Karpas-422 (cell line): ENCODE results near the gene TMCC2. TPM values are rescaled to one million over a fixed set of nuclear protein-coding genes. Genes with fewer than 3 reads are reported as not detected.
"Not testable (repeated sequence)": the region's sequence is repeated elsewhere in the genome, so short reads cannot be mapped to it uniquely, and the experiment has no call there.

ENCODE experiments used
- DNase-seq: peaks from one replicate; pipeline ENCODE4 v3.0.0-alpha.2; 2015
- H2AFZ ChIP-seq: fragments of 200-600 bp; sonication (generic); 2 replicates; pipeline ENCODE4 v1.6.1; 2014; ENCODE audit warnings: antibody characterized with exemption, low read length, mixed read lengths
- H3K27ac ChIP-seq: fragments of 200-600 bp; sonication (generic); 2 replicates; pipeline ENCODE4 v1.5.1; 2014; ENCODE audit warnings: mild to moderate bottlenecking, low read length, moderate library complexity
- H3K27me3 ChIP-seq: fragments of 200-600 bp; sonication (generic); 2 replicates; pipeline ENCODE4 v1.6.1; 2014; ENCODE audit warnings: low read length, mixed read lengths
- H3K36me3 ChIP-seq: fragments of 200-600 bp; sonication (generic); 2 replicates; pipeline ENCODE4 v1.6.1; 2014; ENCODE audit warnings: low read length, mixed read lengths; ENCODE audit not compliant: insufficient read depth
- H3K4me1 ChIP-seq: fragments of 200-600 bp; sonication (generic); 2 replicates; pipeline ENCODE4 v1.6.1; 2014; ENCODE audit warnings: mild to moderate bottlenecking, low read length, mixed read lengths
- H3K4me2 ChIP-seq: fragments of 200-600 bp; sonication (generic); 2 replicates; pipeline ENCODE4 v1.6.1; 2014; ENCODE audit warnings: low read length, low read depth, mild to moderate bottlenecking; ENCODE audit not compliant: poor library complexity, severe bottlenecking
- H3K4me3 ChIP-seq: fragments of 200-600 bp; sonication (generic); 2 replicates; pipeline ENCODE4 v1.5.1; 2014; ENCODE audit warnings: mild to moderate bottlenecking, antibody characterized with exemption, low read length, mixed read lengths
- H3K79me2 ChIP-seq: fragments of 200-600 bp; sonication (generic); 2 replicates; pipeline ENCODE4 v1.6.1; 2014; ENCODE audit warnings: mild to moderate bottlenecking, low read length, mixed read lengths
- H3K9ac ChIP-seq: fragments of 200-600 bp; sonication (generic); 2 replicates; pipeline ENCODE4 v1.6.0; 2014; ENCODE audit warnings: low read length
- H3K9me2 ChIP-seq: fragments of 200-600 bp; sonication (generic), shearing (Covaris generic); replicated peaks from 2 replicates; pipeline ENCODE4 v1.6.0; 2014; ENCODE audit warnings: mild to moderate bottlenecking, low read length, moderate library complexity; ENCODE audit not compliant: insufficient read depth
- H3K9me3 ChIP-seq: fragments of 300-700, 200-600 bp; sonication (generic); 2 replicates; pipeline ENCODE4 v1.6.1; 2014; ENCODE audit warnings: low read length, mixed read lengths
- H4K20me1 ChIP-seq: fragments of 200-600 bp; sonication (generic); 2 replicates; pipeline ENCODE4 v1.6.1; 2014; ENCODE audit warnings: mild to moderate bottlenecking, antibody characterized with exemption, low read length, low read depth; ENCODE audit not compliant: insufficient read depth
- total RNA-seq: library from RNA; depleted of rRNA; stranded (reverse); fragments of >200 nt; shearing (Covaris generic); gene quantifications from 2 replicates; pipeline ENCODE4 v1.2.3, GENCODE V29; 2014; ENCODE audit warnings: low replicate concordance

TMCC2 gene
- total RNA-seq, 1 experiment from 2014 or later, result 0.89 TPM

GRCh38 chr1:205230982-205231381 is 3.2 kb downstream of the TMCC2 start:
- Histone ChIP-seq H4K20me1 (no peaks in the 10 kb centered on the region), H3K9me3 (no peaks in the 10 kb centered on the region), H3K4me2 (no peak overlapping the region), H3K9ac (no peak overlapping the region), H2AFZ (no peak overlapping the region), H3K9me2 (no peaks in the 10 kb centered on the region), H3K27me3 (no peaks in the 10 kb centered on the region), H3K4me1 (peaks cover 30% of the 10 kb centered on the region), H3K27ac (no peak overlapping the region), H3K36me3 (no peaks in the 10 kb centered on the region), H3K4me3 (no peak overlapping the region), H3K79me2 (no peaks in the 10 kb centered on the region)
- DNase-seq, result no peak

- Histone ChIP-seq H3K4me2 (no peak overlapping the region), H4K20me1 (no peaks in the 10 kb centered on the region), H3K4me3 (no peak overlapping the region)
Observed at GRCh38 chr1:205232127-205232820, 4.5 kb downstream of the TMCC2 start.

GRCh38 chr1:205232945-205233397 is 5.2 kb downstream of the TMCC2 start:
- DNase-seq, result no peak
- no peaks in the 10 kb centered on the region for H3K9me2 ChIP-seq
- H3K4me1 ChIP-seq, result peaks cover 15% of the 10 kb centered on the region
- H3K27ac ChIP-seq, result no peak overlapping the region
- no peak overlapping the region for H3K9ac ChIP-seq
- no peaks in the 10 kb centered on the region for H3K27me3 ChIP-seq
- no peaks in the 10 kb centered on the region for H3K9me3 ChIP-seq
- no peak overlapping the region for H2AFZ ChIP-seq
- H3K36me3 ChIP-seq, result no peaks in the 10 kb centered on the region
- H4K20me1 ChIP-seq, result no peaks in the 10 kb centered on the region
- no peak overlapping the region for H3K4me2 ChIP-seq
- H3K4me3 ChIP-seq, result no peak overlapping the region
- H3K79me2 ChIP-seq, result no peaks in the 10 kb centered on the region

More at GRCh38 chr1:205232127-205232820, 4.5 kb downstream of the TMCC2 start:
- H3K27me3 ChIP-seq, result no peaks in the 10 kb centered on the region
- H2AFZ ChIP-seq, result no peak overlapping the region
- no peak for DNase-seq
- H3K4me1 ChIP-seq, result peaks cover 19% of the 10 kb centered on the region
- no peaks in the 10 kb centered on the region for H3K79me2 ChIP-seq
- H3K36me3 ChIP-seq, result no peaks in the 10 kb centered on the region
- H3K27ac ChIP-seq, result no peak overlapping the region
- no peaks in the 10 kb centered on the region for H3K9me2 ChIP-seq
- no peak overlapping the region for H3K9ac ChIP-seq
- no peaks in the 10 kb centered on the region for H3K9me3 ChIP-seq

- not testable (repeated sequence) for H4K20me1 ChIP-seq, H3K27ac ChIP-seq, H3K27me3 ChIP-seq, H3K4me2 ChIP-seq, DNase-seq, H3K9me2 ChIP-seq, H3K36me3 ChIP-seq, H3K79me2 ChIP-seq, H3K9me3 ChIP-seq, H3K9ac ChIP-seq, H2AFZ ChIP-seq, H3K4me3 ChIP-seq
- peaks cover 11% of the 10 kb centered on the region for H3K4me1 ChIP-seq
Observed at GRCh38 chr1:205233986-205234385, 6.2 kb downstream of the TMCC2 start.

- Histone ChIP-seq H3K9me3 (no peaks in the 10 kb centered on the region), H3K27me3 (no peaks in the 10 kb centered on the region), H3K27ac (no peak overlapping the region), H3K9me2 (no peaks in the 10 kb centered on the region), H3K4me1 (peaks cover 6% of the 10 kb centered on the region), H3K36me3 (no peaks in the 10 kb centered on the region), H4K20me1 (no peaks in the 10 kb centered on the region), H3K4me2 (no peak overlapping the region), H3K4me3 (no peak overlapping the region), H3K79me2 (no peaks in the 10 kb centered on the region), H3K9ac (no peak overlapping the region), H2AFZ (no peak overlapping the region)
- no peak for DNase-seq
Observed at GRCh38 chr1:205235951-205236350, 8.2 kb downstream of the TMCC2 start.

GRCh38 chr1:205236526-205236925 is 8.8 kb downstream of the TMCC2 start:
- Histone ChIP-seq H3K4me3 (no peak overlapping the region), H4K20me1 (no peaks in the 10 kb centered on the region), H3K4me2 (no peak overlapping the region), H3K27me3 (no peaks in the 10 kb centered on the region), H3K9me3 (no peaks in the 10 kb centered on the region), H3K36me3 (no peaks in the 10 kb centered on the region), H2AFZ (no peak overlapping the region), H3K9ac (no peak overlapping the region), H3K4me1 (peaks cover 6% of the 10 kb centered on the region), H3K27ac (no peak overlapping the region), H3K9me2 (no peaks in the 10 kb centered on the region), H3K79me2 (no peaks in the 10 kb centered on the region)
- DNase-seq, result no peak

GRCh38 chr1:205236951-205237475 is 9.3 kb downstream of the TMCC2 start:
- H3K4me1 ChIP-seq, result peaks cover 6% of the 10 kb centered on the region
- H3K9me3 ChIP-seq, result no peaks in the 10 kb centered on the region
- H3K79me2 ChIP-seq, result no peaks in the 10 kb centered on the region
- no peaks in the 10 kb centered on the region for H3K9me2 ChIP-seq
- no peak overlapping the region for H3K4me3 ChIP-seq
- no peaks in the 10 kb centered on the region for H3K27me3 ChIP-seq
- H3K36me3 ChIP-seq, result no peaks in the 10 kb centered on the region
- no peak overlapping the region for H3K27ac ChIP-seq
- H2AFZ ChIP-seq, result no peak overlapping the region
- no peaks in the 10 kb centered on the region for H4K20me1 ChIP-seq
- no peak overlapping the region for H3K4me2 ChIP-seq
- DNase-seq, result no peak
- no peak overlapping the region for H3K9ac ChIP-seq

GRCh38 chr1:205237526-205238484 is 10.1 kb downstream of the TMCC2 start:
- no peak overlapping the region for H3K4me2 ChIP-seq
- H3K9me2 ChIP-seq, result no peaks in the 10 kb centered on the region
- H3K79me2 ChIP-seq, result no peaks in the 10 kb centered on the region
- H3K27ac ChIP-seq, result no peak overlapping the region
- H2AFZ ChIP-seq, result no peak overlapping the region
- no peaks in the 10 kb centered on the region for H3K9me3 ChIP-seq
- no peak overlapping the region for H3K9ac ChIP-seq
- H4K20me1 ChIP-seq, result no peaks in the 10 kb centered on the region
- no peaks in the 10 kb centered on the region for H3K27me3 ChIP-seq
- H3K36me3 ChIP-seq, result no peaks in the 10 kb centered on the region
- no peak for DNase-seq
- no peak overlapping the region for H3K4me3 ChIP-seq
- H3K4me1 ChIP-seq, result peaks cover 6% of the 10 kb centered on the region
